Measurements from ENCODE around the gene HSPBAP1. TPM values are rescaled to one million over a fixed set of nuclear protein-coding genes. Genes with fewer than 3 reads are reported as not detected.

The HSPBAP1 gene
- total RNA-seq, 4 donors from 2014 or later: 10.9 to 15.3 (median 12.9) TPM

GRCh38 chr3:122690096-122690495 lies 103.5 kb downstream of the HSPBAP1 start:
- 93 to 100% methylated on average over 1 of the region's 1 CpG for WGBS, 2 donors
- Histone ChIP-seq H3K36me3 (peaks cover 2 to 32% (median 10%) of the 10 kb centered on the region in 3 donors), H3K27me3 (no peaks in the 10 kb centered on the region), H3K27ac (no peak overlapping the region), H3K4me1 (no peaks in the 10 kb centered on the region), H3K4me3 (no peak overlapping the region), H3K9me3 (no peaks in the 10 kb centered on the region)
- no peak for DNase-seq (ENCODE audit: low spot score in 2 of 2)
- TF ChIP-seq CTCF (IDR thresholded peaks at IDR 0.05): no peak
- no peak for TF ChIP-seq POLR2A (IDR thresholded peaks at IDR 0.05)
- no peak for TF ChIP-seq EP300 (IDR thresholded peaks at IDR 0.05)

Other genes starting within 250 kb of the HSPBAP1 start
- gene PARP9, start 229.5 kb downstream of the HSPBAP1 start, total RNA-seq: 10 to 100 TPM; 16.1 to 32.6 (median 22.4) TPM
- 10 to 100 TPM; 14.9 to 23.2 (median 18.9) TPM for gene DTX3L, start 229.5 kb downstream of the HSPBAP1 start, total RNA-seq
- gene PARP15, start 216.2 kb downstream of the HSPBAP1 start, total RNA-seq: 1 to 10 TPM; 1.2 to 3.6 (median 2.8) TPM
- 10 to 100 TPM; 31.6 to 56.2 (median 38.4) TPM for gene PARP14, start 113.0 kb downstream of the HSPBAP1 start, total RNA-seq
- gene SLC49A4, start 1.2 kb upstream of the HSPBAP1 start, total RNA-seq: 10 to 100 TPM; 14.2 to 27.3 (median 20.9) TPM
- gene SEMA5B, start 233.9 kb upstream of the HSPBAP1 start, total RNA-seq: 10 to 100 TPM in 2 of 4 donors, 1 to 10 TPM in 2; 6.7 to 19.7 (median 13.1) TPM

All from tibial nerve (tissue), 4 donors.